Measurements from ENCODE around the gene INPP5F.
"Not testable (repeated sequence)": the region's sequence is repeated elsewhere in the genome, so short reads cannot be mapped to it uniquely, and the experiment has no call there.

Gene INPP5F

DNA sequence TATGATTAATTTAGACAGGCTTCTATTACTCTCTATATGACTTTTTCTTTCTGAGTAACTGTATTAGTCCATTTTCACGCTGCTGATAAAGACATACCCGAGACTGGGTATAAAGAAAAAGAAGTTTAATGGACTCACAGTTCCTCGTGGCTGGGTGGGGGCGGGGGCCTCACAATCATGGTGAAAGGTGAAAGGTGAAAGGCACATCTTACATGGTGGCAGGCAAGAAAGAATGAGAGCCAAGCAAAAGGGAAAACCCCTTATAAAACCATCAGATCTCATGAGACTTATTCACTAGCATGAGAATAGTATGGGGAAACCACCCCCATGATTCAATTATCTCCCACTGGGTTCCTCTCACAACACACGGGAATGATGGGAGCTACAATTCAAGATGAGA is 18.5 kb upstream of the INPP5F start:
- DNase-seq: not testable (repeated sequence)

GRCh38 chr10:119710935-119711334 is 14.9 kb upstream of the INPP5F start:
- not testable (repeated sequence) for DNase-seq

GRCh38 chr10:119713744-119714483 is 11.9 kb upstream of the INPP5F start:
- no peak for DNase-seq

DNA sequence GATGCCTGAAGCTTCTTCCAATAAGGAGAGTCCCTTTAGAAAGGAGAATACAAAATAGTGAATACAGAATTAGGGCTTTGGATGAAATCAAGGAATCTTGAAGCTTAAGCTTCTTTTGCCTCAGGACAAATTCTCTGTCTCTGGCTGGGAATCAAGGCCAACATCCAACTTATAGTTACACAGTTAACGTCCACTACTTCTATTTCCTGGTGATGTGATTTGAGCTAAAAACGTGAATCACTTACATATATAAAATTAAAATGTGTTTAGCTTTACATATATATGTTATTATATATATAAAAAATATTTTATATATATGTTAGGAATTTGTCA is 11.4 kb upstream of the INPP5F start:
- no peak for DNase-seq

- DNase-seq: no peak
These were observed 10.0 kb upstream of the INPP5F start for GRCh38 chr10:119715628-119716505.

DNA sequence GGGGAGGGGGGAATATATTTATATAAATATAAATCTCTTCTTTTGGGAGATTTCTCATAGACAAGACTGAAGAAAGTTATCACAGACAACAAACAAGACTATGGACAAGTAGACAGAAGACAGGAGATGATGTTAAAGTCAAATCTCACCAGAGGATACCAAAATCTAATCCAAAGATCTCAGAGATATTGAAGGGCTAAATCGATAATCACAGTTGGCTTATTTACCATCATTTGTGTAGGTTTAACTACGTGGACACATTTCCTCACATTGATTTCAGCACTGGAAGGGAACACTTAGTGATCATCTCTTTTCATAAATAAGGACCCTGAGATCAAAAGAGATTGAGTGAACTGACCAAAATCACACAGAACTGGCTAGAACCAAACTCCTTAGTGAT is 2.7 kb upstream of the INPP5F start:
- DNase-seq: no peak

- no peak for DNase-seq
These were observed 2.2 kb upstream of the INPP5F start for GRCh38 chr10:119723624-119724023.

- no peak for DNase-seq
These were observed 995 bp upstream of the INPP5F start for GRCh38 chr10:119724593-119725516.

DNA sequence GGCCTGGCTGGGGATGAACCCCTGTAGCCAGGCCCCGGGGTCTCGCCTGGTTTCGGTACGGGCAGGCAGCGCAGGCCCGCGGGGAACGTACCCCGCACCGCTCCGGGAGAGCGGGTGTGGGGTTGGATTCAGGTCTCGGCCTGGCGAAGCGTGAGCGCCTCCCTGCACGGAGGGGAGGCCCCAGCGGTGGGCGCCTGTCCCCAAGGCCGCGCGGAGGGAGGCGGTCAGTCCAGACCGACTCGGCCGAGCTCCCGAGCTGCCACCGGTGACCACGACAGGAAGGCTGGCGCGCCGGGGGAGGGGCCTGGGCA is 378 bp upstream of the INPP5F start:
- DNase-seq: no peak

DNA sequence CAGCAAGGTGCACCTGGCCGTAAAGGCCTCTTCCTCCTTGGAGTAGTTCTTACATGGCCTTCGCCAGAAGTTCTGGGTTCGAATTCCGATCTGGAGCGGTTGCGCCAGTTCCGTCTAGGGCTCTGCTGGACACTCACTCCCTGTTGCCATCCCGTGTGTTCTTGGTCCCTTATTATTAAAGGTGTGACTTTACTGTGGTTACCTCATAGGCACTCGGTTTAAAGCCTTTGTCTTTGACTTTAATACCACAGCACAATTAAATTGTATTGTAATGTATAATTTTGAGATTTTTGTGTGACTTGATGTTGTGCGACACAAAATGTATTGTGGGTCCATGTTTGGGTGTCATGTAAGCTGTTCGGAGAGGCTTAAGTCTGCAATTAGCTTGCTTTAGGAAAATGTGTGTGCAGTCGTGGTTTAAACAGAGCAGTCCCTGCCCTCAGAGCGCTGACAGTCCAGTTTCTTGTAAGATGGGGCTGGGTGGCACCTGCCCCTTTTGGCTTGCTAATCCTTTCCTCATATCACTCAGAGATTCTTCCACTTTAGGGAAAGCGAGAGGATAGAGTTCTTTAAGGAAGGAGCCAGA is 919 bp downstream of the INPP5F start:
- no peak for DNase-seq

GRCh38 chr10:119728172-119728800 is 2.4 kb downstream of the INPP5F start:
- no peak for DNase-seq

- no peak for DNase-seq
These were observed 8.8 kb downstream of the INPP5F start for GRCh38 chr10:119734396-119735332.

DNA sequence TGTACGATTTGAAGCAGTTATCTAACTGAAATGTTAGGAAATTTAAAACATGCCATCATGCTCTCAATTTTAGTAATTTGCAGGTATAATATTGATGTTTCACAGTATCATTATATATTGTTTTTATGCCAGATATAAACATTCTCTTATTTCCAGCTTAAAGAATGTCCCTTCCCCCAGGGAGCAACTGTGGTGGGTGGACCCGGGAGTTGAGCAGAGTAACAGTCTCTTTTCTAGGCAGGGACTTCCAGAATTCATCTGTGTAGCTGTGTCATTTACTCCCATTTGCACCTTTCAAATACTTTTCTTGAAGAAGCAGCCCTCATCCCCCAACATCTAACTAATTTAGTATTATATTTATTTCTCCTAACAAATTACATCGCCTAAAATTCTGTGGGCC is 9.6 kb downstream of the INPP5F start:
- DNase-seq: no peak

DNA sequence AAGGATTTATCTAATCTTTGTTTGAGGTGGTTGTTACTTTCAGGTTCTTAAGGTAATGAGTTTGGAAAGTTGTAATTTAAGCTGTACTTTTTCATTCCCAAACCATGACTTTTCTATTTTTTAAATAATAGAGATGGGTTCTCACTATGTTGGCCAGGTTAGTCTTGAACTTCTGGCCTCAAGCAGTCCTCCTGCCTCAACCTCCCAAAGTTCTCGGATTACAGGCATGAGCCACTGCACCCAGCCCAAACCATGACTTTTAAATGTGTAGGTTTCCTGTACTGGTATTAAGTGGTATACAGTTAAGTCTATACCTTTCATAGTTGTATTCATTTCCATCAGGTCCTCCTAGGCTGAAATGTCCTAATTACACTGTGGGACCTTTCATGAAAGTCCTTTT is 10.4 kb downstream of the INPP5F start:
- DNase-seq: no peak

GRCh38 chr10:119737039-119737663 is 11.3 kb downstream of the INPP5F start:
- no peak for DNase-seq

DNA sequence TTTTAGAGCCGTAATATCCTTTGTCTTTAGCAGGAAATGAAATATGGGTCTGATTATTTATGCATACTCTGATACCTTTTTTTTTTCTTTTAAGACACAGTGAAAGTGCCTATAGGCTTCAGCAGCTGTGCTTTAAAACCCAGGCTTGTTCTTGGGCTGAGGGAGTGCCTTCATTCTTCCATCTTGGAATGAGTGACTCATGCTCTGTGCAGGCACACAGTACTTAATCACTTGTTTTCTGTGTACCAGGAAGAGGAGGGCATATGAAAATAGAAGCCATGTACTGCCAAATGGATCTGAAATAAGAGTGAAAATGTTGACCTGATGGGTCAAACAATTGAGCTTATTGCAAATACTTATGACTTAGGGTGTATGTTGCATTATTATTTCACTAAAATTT is 12.0 kb downstream of the INPP5F start:
- DNase-seq: peak; percentile 30 to 31

DNA sequence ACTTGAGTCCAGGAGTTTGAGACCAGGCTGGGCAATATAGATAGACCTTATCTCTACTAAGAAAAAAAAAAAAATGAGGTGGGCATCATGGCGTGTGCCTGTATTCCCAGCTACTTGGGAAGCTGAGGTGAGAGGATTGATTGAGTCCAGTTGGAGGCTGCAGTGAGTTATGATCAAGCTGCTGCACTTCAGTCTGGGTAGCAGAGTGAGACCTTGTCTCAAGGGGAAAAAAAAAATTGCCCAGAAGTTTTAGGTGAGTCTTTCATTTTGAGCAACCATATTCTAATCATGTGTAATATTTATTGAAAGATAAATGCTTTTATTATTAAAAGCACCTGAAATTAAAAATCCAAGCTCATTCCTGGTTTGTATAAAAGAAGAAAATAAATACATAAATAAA is 13.1 kb downstream of the INPP5F start:
- DNase-seq: no peak

- no peak for DNase-seq
These were observed 14.2 kb downstream of the INPP5F start for GRCh38 chr10:119740096-119740495.

- no peak for DNase-seq
These were observed 17.2 kb downstream of the INPP5F start for GRCh38 chr10:119742947-119743648.

- no peak for DNase-seq
These were observed 22.1 kb downstream of the INPP5F start for GRCh38 chr10:119747940-119748339.

All from activated CD4-positive, alpha-beta T cell treated with anti-CD3 and anti-CD28 coated beads for 4 hours (primary cell).